Measurements from ENCODE around the gene NDST4. TPM values are rescaled to one million over a fixed set of nuclear protein-coding genes. Genes with fewer than 3 reads are reported as not detected.

NDST4 gene
- total RNA-seq, 1 experiment from 2014 or later = not detected

DNA sequence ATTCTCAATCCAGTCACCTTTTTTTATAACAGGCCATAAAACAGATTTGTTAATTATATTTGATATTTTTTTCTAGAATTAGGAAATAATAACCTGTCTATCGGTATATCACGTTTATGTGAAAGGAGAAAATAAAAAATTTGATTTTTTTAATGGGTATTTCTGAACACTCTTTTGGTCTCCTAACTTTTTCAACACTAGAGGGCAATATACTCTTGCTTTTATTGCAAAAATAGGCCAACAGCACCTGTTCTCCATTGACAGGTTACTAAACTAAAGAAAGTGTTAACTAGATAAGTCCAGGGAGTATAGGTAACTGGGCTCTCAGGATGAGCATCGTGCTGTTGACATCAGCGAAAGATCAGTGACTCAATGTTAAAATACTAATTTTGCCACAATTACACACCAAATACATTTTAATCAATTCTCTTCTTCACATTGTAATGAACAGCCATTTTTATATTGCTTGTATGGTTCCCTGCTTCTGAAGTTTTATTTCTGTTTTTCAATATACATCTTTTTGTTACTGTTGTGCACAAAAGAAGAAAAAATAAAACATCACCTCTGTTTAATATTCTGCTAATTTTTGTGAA is 22.8 kb downstream of the NDST4 start:
- Histone ChIP-seq H3K27ac (ENCODE audit: insufficient read length, low read depth, low read length) (no peak overlapping the region), H2BK12ac (ENCODE audit: insufficient read length, low read depth, low read length) (no peak overlapping the region), H2BK120ac (ENCODE audit: low read depth, low read length, poor library complexity, severe bottlenecking) (no peak overlapping the region), H3K9me3 (ENCODE audit: control insufficient read depth, low read depth, low read length) (no peaks in the 10 kb centered on the region), H3K23me2 (ENCODE audit: insufficient read length, low read depth, low read length, poor library complexity, severe bottlenecking) (no peaks in the 10 kb centered on the region), H4K20me1 (ENCODE audit: control insufficient read depth, insufficient read depth, insufficient read length) (no peaks in the 10 kb centered on the region), H4K91ac (ENCODE audit: insufficient read length, low read depth, low read length) (no peak overlapping the region), H3K4me2 (ENCODE audit: insufficient read depth, insufficient read length, low read length) (no peak overlapping the region), H3K79me1 (ENCODE audit: insufficient read depth, low read depth, low read length, poor library complexity, severe bottlenecking) (no peaks in the 10 kb centered on the region), H4K5ac (ENCODE audit: insufficient read length, low read depth, low read length) (no peak overlapping the region), H3K4ac (ENCODE audit: low read depth, low read length) (no peak overlapping the region), H3K79me2 (ENCODE audit: insufficient read depth, low read length) (no peaks in the 10 kb centered on the region), H3K56ac (ENCODE audit: insufficient read length, low read depth, low read length) (no peak overlapping the region), H2BK20ac (ENCODE audit: low read depth, low read length, poor library complexity, severe bottlenecking) (no peak overlapping the region), H3K23ac (ENCODE audit: insufficient read length, low read depth, low read length) (no peak overlapping the region), H3K9ac (ENCODE audit: extremely low read depth, insufficient read length, low read length) (no peak overlapping the region), H2AK5ac (ENCODE audit: insufficient read length, low read length) (no peak overlapping the region), H3T11ph (ENCODE audit: low read length) (no peak overlapping the region), H3K18ac (ENCODE audit: insufficient read length, low read depth, low read length) (no peak overlapping the region), H3K14ac (ENCODE audit: insufficient read depth, low read length) (no peak overlapping the region), H4K8ac (replicated peaks; ENCODE audit: insufficient read length, low read depth, low read length) (no peak overlapping the region), H2BK5ac (ENCODE audit: insufficient read length, low read length) (no peak overlapping the region), H3K4me1 (ENCODE audit: insufficient read depth, low read length) (no peaks in the 10 kb centered on the region), H3K27me3 (ENCODE audit: insufficient read depth, low read length) (no peaks in the 10 kb centered on the region), H2BK15ac (ENCODE audit: low read depth, low read length) (no peak overlapping the region), H2AFZ (ENCODE audit: low read length) (no peak overlapping the region)
- Mint-ChIP-seq H3K27me3 (ENCODE audit: low read depth) (no peaks in the 10 kb centered on the region), H3K27ac (no peak overlapping the region), H3K4me1 (no peaks in the 10 kb centered on the region), H3K36me3 (ENCODE audit: insufficient read depth in 1 of 3, low read depth in 3 of 3) (peaks cover 0 to 1% (median 0%) of the 10 kb centered on the region in 3 experiments; a peak in 2 of 7 replicates), H3K9me3 (peaks cover under 1% of the 10 kb centered on the region in 2 experiments; a peak in 3 of 5 replicates), H3K4me3 (no peak overlapping the region)
- WGBS (ENCODE audit: extremely low coverage, insufficient read length, low lambda C conversion rate) = no CpG with 5 or more reads among the region's 4 CpGs
- no peak for DNase-seq
- peak; percentile 87 for TF ChIP-seq CTCF (conservative IDR thresholded peaks at IDR 0.05)

Data from H9 (cell line).